MCF 10A (cell line): ENCODE results near the gene ACKR1. TPM values are rescaled to one million over a fixed set of nuclear protein-coding genes. Genes with fewer than 3 reads are reported as not detected.

Experiments
- total RNA-seq: library from RNA; stranded (reverse); gene quantifications from 2 replicates; pipeline ENCODE4 v1.2.3, GENCODE V29; 2022

ACKR1 gene
- total RNA-seq, 1 experiment from 2014 or later, result 47.6 TPM

Other genes with a start within 250 kb of the ACKR1 start
- 139 and 163 TPM in 2 replicates for gene IFI16, start 195.0 kb upstream of the ACKR1 start, total RNA-seq
- gene AIM2, start 128.1 kb upstream of the ACKR1 start, total RNA-seq, result not detected in 2 replicates
- 207 and 222 TPM in 2 replicates for gene CADM3, start 33.3 kb upstream of the ACKR1 start, total RNA-seq
- not detected in 2 replicates for gene FCER1A, start 97.5 kb downstream of the ACKR1 start, total RNA-seq
- gene OR10J4, start 227.3 kb downstream of the ACKR1 start, total RNA-seq, result not detected in 2 replicates
- not detected in 2 replicates for gene OR10J1, start 234.8 kb downstream of the ACKR1 start, total RNA-seq